Activated naive CD4-positive, alpha-beta T cell treated with Interleukin-2 at 50 U/mL for 16 hours (primary cell): ENCODE measurements around the gene NCLN.
A peak's percentile ranks its signal among the peaks of the same experiment; 100 is the strongest.
"Not testable (repeated sequence)": the region's sequence is repeated elsewhere in the genome, so short reads cannot be mapped to it uniquely, and the experiment has no call there.

Experiments used
- DNase-seq: peaks from one replicate; pipeline ENCODE4 v3.0.0-alpha.2; 2020

Gene NCLN

GRCh38 chr19:3185461-3186159 lies at the start of gene NCLN:
TSS of gene NCLN (plus strand) at chr19:3185930. CDS start at chr19:3186031, 101 bp downstream.
- peak; percentile 95 for DNase-seq

GRCh38 chr19:3135961-3136683 lies 49.6 kb upstream of the NCLN start, which contains the start of gene GNA15:
TSS of gene GNA15 (plus strand) at chr19:3136033. CDS start at chr19:3136451, 418 bp downstream.
- peak; percentile 56 for DNase-seq

- no peak for DNase-seq
These were observed 49.1 kb upstream of the NCLN start for GRCh38 chr19:3136684-3137055.

GRCh38 chr19:3137119-3137518 lies 48.6 kb upstream of the NCLN start:
- no peak for DNase-seq

GRCh38 chr19:3138268-3138667 lies 47.5 kb upstream of the NCLN start:
- no peak for DNase-seq

- no peak for DNase-seq
These were observed 45.1 kb upstream of the NCLN start for GRCh38 chr19:3140667-3141038.

GRCh38 chr19:3142292-3142670 lies 43.4 kb upstream of the NCLN start:
- peak; percentile 68 for DNase-seq

- DNase-seq = no peak
These were observed 42.9 kb upstream of the NCLN start for GRCh38 chr19:3142781-3143337.

- DNase-seq = no peak
These were observed 39.6 kb upstream of the NCLN start for GRCh38 chr19:3145909-3146676.

- DNase-seq = peak; percentile 76
These were observed 39.0 kb upstream of the NCLN start for GRCh38 chr19:3146677-3147100.

- DNase-seq = no peak
These were observed 37.2 kb upstream of the NCLN start for GRCh38 chr19:3148503-3148902.

GRCh38 chr19:3149089-3149488 lies 36.6 kb upstream of the NCLN start:
- DNase-seq = no peak

- no peak for DNase-seq
These were observed 35.9 kb upstream of the NCLN start for GRCh38 chr19:3149526-3150505.

- DNase-seq = no peak
These were observed 34.9 kb upstream of the NCLN start for GRCh38 chr19:3150739-3151329.

GRCh38 chr19:3151563-3152418 lies 33.9 kb upstream of the NCLN start:
- no peak for DNase-seq

GRCh38 chr19:3152419-3152780 lies 33.3 kb upstream of the NCLN start:
- DNase-seq = no peak

GRCh38 chr19:3153286-3154230 lies 32.2 kb upstream of the NCLN start:
- DNase-seq = no peak

- not testable (repeated sequence) for DNase-seq
These were observed 31.3 kb upstream of the NCLN start for GRCh38 chr19:3154447-3154846.

GRCh38 chr19:3154957-3155736 lies 30.6 kb upstream of the NCLN start:
- DNase-seq = peak; percentile 84
